C4-2B (cell line): ENCODE results near the gene BCL11B.

Experiments used
- H3K27ac ChIP-seq: fragments of 450-650 bp; 2 replicates; pipeline ENCODE4 v1.5.1; 2017
- CTCF ChIP-seq: fragments of 450-650 bp; conservative IDR thresholded peaks from 2 replicates; pipeline ENCODE4 v1.5.1; 2017; ENCODE audit warnings: mild to moderate bottlenecking
- ZFX ChIP-seq: fragments of 450-650 bp; IDR thresholded peaks from 2 replicates; pipeline ENCODE4 v1.6.1; 2017

Gene BCL11B

GRCh38 chr14:99174081-99174769 lies 97.8 kb downstream of the BCL11B start:
- no peak overlapping the region for H3K27ac ChIP-seq
- TF ChIP-seq ZFX (no peak), CTCF (no peak)

- no peak overlapping the region for H3K27ac ChIP-seq
Observed at GRCh38 chr14:99173506-99173905, 98.5 kb downstream of the BCL11B start.

GRCh38 chr14:99173086-99173485 lies 98.9 kb downstream of the BCL11B start:
- no peak for TF ChIP-seq CTCF
- TF ChIP-seq ZFX = no peak
- H3K27ac ChIP-seq = no peak overlapping the region

More at GRCh38 chr14:99173506-99173905, 98.5 kb downstream of the BCL11B start:
- TF ChIP-seq CTCF (no peak), ZFX (no peak)

- H3K27ac ChIP-seq = no peak overlapping the region
- no peak for TF ChIP-seq ZFX
Observed at GRCh38 chr14:99171396-99171795, 100.6 kb downstream of the BCL11B start.

GRCh38 chr14:99169776-99170356 lies 102.1 kb downstream of the BCL11B start:
- TF ChIP-seq ZFX (no peak), CTCF (no peak)
- no peak overlapping the region for H3K27ac ChIP-seq

- no peak overlapping the region for H3K27ac ChIP-seq
- TF ChIP-seq ZFX (no peak), CTCF (no peak)
Observed at GRCh38 chr14:99168330-99168729, 103.7 kb downstream of the BCL11B start.

GRCh38 chr14:99166506-99166905 lies 105.5 kb downstream of the BCL11B start:
- TF ChIP-seq ZFX = no peak
- no peak overlapping the region for H3K27ac ChIP-seq

- no peak for TF ChIP-seq CTCF
- H3K27ac ChIP-seq = no peak overlapping the region
Observed at GRCh38 chr14:99164712-99165111, 107.3 kb downstream of the BCL11B start.
